Right ventricle myocardium inferior (tissue), 1 donor: ENCODE measurements around the gene RBM23. TPM values are rescaled to one million over a fixed set of nuclear protein-coding genes. Genes with fewer than 3 reads are reported as not detected.
"Not testable (repeated sequence)": the region's sequence is repeated elsewhere in the genome, so short reads cannot be mapped to it uniquely, and the experiment has no call there.

ENCODE experiments used
- ATAC-seq: fragments of 200-7000 bp; cut with Tn5 transposase; one replicate; pipeline ENCODE4 v1.9.1; 2020; ENCODE audit warnings: mild to moderate bottlenecking, moderate library complexity
- DNase-seq: peaks from one replicate; pipeline ENCODE4 v3.0.0; 2021; ENCODE audit errors: missing footprints
- intact Hi-C: fragments of 100-400 bp; cut with DNase I; formaldehyde crosslinking; loops from one replicate; pipeline ENCODE4 v1.11.0; 2022
- long read RNA-seq: library from polyadenylated mRNA; unstranded; transcript quantifications from one replicate; pipeline ENCODE4 v2.0.0, GENCODE V29; 2021
- total RNA-seq: library from RNA; stranded (reverse); fragmentation: NEBNext Ultra II Directional; extraction: Animal tissue kit (Norgen Biotek cat#: 25700); gene quantifications from one replicate; pipeline ENCODE4 v1.2.1, GENCODE V29; 2021
- donor health status: DM: no; HTN: yes; CAD: no; lungs with severe emphysema.

RBM23 gene
- total RNA-seq: 40.3 TPM
- long read RNA-seq, full-length matches to known transcripts: 16 of 23 reads
- long read RNA-seq, partial matches to known transcripts: 3 of 23 reads
- long read RNA-seq, other reads (novel, unspliced or antisense): 4 of 23 reads

DNA sequence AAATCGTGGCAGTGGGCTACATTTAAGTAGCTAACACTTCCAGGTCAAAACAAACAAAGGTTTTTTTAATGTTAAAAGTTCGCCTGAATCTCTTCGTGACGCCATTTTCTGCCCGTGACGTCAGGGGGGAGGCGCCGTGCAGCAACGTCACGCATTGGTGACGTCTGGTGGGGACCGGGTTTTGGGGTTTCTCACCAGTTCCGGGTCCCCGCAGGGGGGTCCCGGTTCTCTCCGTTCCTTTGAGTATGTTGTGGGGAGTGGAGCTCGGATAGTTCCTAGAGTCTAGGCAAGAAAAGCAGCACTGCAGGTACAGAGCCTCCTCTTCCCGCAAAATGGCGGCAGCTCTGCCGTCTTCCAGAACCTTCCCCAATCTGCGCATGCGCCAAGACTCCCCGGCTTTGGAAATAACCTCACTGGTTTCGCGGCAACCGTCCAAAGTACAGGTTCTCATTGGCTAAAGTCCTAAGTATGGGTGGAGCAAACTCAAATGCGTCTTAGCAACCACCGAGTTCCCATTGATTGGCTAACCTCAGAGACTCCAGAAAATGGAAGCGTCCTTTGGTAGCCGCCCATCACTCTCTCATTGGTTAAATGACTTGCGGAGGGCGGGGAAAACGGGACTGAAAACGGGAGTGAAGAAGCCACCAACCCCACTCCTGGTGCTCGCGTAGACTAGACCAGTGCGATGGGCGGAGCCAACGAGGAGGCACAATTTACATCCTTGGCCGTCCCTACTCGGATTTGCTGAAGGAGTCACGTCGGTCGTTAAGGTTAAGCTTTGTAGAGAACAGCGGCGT is at the start of gene RBM23:
TSS of gene RBM23 (minus strand) at position 346 of the 797 bp plus-strand sequence.
- intact Hi-C loops: loop anchor here (5.0 kb wide), 2 partner anchors 47 to 92 kb away; partner anchors contain the start of genes LRP10 and MRPL52
- ATAC-seq (peak; percentile 95), DNase-seq (peak; percentile 100)

DNA sequence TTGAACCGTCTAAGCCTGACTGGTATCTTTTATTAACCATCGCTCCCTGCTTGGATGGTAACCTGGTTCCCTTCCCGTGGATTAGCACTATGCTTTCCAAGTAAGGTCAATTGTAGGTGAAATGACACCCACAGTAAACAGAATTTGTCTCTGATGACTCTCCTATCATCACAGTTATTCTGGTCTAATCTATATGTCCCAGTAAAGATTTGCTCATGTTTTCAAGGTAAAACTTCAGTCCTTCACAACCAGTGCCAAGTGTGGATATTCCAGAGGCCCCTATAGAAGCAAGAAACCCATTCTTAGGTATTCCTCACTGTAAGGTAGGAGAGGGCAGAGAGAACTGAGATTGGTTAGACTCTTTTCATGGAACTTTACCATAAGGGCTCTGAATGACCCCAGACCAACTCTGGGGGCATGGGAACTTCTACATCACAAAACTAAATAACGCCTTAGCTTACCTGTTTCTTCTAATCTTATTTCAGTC is 47.9 kb upstream of the RBM23 start:
- no peak for DNase-seq
- no peak for ATAC-seq

DNA sequence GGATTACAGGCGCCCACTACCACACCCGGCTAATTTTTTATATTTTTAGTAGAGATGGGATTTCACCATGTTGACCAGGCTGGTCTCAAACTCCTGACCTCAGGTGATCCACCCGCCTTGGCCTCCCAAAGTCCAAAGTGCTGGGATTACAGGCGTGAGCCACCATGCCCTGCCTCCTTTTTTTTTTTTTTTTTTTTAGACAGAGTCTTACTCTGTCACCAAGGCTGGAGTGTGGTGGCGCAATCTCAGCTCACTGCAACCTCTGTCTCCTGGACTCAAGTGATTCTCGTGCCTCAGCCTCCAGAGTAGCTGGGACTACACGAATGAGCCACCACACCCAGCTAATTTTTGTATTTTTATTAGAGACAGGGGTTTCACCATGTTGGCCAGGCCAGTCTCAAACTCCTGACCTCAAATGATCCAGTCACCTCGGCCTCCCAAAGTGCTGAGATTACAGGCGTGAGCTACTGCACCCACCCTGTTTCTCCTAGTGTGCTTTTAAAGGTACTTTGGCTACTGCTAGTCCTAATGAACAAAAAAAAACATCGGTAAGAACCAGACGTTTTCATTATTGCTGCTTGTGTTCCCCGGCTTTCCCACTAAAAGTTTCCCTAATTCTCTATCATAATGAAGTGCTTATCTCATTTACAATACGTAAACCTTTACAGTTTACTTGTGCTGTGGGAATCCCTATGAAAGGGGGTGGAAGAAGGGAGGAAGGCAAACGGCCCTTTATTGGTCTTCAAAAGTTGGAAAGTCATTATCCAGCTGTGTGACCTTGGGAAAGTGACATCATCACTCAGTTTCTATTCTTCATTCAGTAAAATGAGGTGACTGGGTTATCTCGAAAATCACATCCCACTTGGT is 47.2 kb upstream of the RBM23 start:
- intact Hi-C loops, ATAC-seq, DNase-seq: not testable (repeated sequence)

More for the DNA sequence above, 47.9 kb upstream of the RBM23 start:
- intact Hi-C loops: no loop called here

DNA sequence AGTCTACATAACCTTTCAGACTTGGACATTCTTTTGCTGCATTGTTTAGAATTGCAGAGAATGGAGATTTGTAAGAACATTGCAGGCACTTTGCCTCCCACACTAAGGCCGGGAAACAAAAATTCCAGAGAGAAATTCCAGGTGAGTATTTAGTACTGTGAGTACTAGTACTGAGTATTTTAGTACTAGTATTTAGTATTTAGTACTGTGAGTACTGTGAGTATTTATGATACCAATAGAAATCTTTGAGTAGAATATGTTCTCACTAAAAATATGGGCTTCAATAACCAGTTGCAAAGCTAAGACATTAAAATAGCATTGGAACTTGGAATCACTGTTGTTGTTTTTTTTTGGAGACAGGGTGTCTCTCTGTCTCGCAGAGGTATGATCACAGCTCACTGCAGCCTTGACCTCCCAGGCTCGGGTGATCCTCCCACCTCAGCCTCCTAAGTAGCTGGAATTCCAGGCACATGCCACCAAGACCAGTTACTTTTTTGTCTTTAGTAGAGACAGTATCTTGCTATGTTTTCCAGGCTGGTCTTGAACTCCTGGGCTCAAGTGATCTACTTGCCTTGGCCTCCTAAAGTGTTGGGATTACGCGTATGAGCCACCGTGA is 43.2 kb upstream of the RBM23 start:
- intact Hi-C loops: no loop called here
- no peak for DNase-seq

DNA sequence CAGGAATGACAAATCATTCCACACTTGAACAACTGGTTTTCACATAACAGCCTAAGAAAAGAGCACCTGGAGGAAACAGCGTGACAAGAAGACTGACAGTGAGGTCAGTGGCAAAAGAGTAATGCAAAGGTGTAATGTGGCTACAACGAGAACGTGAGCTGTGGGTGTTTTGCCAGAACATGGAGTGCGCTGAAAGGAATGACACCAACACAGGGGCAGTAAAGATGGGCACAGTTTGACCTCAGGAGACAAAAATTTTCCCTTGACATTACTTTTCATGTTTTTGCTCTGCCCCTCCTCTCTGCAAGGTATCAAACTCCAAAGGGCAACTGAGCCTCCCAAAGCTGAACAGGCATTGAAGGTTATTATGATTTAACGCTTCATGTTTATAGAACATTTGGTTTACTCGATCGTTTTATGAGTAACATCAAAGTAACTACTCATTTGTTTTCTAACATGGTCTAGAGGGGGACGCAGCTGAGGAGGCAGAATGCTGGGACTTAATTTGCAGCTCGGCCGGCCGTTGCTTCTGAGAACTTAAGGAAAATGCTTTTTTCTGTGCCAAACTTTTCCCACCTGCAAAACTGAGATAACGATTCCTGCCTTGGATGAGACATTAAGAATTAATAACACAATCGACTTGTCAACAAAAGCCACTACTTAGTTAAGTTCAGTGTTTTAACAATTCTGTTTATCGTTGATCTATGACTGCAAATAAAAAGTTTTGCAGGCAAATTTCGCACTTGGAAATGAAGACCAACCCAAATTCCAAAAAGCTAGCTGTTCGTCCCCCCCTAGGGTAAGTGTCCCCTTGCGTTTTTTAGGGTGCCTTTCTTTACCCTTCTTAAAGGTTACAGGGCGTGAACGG is 37.0 kb upstream of the RBM23 start:
- no peak for DNase-seq
- intact Hi-C loops: no loop called here
- ATAC-seq: no peak

More for the DNA sequence above, 43.2 kb upstream of the RBM23 start:
- no peak for ATAC-seq

DNA sequence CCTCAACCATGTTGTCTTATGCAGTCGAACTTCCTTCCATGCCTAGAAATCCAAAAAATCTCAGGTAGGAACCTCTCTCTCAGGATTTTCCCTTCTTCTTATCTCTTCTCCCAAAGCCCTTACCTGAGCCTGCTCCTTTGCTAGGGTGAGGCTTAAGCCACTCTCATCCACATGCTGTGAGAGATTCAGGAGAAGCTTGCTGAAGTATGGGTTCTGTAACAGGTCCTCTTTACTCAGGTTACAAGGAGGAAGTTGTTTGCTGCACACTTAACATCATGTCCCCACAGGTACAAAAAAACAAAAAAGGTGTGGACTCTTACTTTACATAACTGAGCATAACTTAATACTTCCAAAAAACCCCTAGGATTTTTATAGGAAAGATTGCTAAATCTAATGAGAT is 33.5 kb upstream of the RBM23 start:
- intact Hi-C loops: no loop called here
- no peak for ATAC-seq
- DNase-seq: no peak

DNA sequence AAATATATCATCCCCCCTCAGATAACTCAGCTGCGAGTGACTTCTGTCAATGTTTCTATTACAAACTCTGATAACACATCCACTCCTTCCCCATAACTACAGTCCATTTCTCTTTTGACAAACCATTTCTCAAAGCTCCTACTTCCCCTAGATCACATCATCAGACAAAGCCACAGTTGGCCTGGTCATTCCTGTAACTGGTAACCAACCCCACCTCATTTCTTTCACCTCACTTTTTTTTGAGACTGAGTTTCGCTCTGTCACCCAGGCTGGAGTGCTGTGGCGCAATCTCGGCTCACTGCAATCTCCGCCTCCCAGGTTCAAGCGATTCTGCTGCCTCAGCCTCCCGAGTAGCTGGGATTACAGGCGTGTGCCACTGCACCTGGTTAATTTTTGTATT is 32.8 kb upstream of the RBM23 start:
- DNase-seq, ATAC-seq, intact Hi-C loops: not testable (repeated sequence)

DNA sequence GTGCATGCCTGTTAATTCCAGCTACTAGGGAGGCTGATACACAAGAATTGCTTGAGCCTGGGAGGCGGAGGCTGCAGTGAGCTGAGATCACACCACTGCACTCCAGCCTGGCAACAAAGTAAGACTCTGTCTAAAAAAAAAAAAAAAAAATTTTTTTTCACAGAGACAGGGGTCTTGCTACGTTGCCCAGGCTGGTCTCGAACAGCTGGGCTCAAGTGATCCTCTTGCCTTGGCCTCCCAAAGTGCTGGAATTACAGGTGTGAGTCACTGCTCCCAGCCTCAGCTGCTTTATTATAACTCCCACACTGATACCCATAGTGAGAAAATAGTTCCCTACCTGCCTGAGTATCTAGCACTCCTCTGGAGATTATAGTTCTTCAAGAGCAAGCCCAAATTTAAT is 26.7 kb upstream of the RBM23 start:
- ATAC-seq: no peak

DNA sequence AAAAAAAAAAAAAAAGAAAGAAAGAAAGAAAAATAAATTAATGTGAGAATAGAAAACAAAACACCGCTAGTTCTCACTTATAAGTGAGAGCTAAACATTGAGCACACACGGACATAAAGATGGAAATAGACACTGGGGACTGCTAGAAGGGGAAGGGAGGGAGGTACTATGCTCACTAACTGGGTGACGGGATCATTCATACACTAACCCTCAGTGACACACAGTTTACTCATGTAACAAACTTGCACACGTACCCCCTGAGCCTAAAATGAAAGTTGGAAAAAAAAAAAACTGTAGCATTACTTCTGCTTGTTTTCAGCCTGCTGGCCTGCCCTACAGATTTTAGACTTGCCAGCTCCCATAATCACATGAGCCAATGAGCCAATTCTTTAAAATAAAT is 20.7 kb upstream of the RBM23 start:
- intact Hi-C loops: no loop called here
- no peak for ATAC-seq
- no peak for DNase-seq

More for the DNA sequence above, 26.7 kb upstream of the RBM23 start:
- DNase-seq: no peak
- intact Hi-C loops: no loop called here

DNA sequence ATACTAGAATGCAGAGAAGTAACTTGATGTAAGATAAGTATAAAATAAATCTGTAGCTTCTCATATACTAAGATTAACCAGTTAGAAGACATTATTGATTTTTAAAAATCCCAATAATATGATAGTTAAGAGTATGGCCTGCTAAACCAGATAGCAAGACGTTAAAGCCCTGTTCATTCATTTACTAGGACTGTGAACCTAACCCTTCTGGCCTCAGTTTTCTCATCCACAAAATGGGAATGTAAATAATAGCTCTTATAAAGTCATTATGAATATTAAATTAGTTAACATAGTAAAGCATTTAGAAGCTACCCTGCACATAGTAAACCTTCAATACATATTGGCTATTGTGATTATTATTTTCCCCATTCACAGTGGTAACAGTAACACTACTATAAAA is 16.2 kb upstream of the RBM23 start:
- no peak for ATAC-seq
- intact Hi-C loops: no loop called here

DNA sequence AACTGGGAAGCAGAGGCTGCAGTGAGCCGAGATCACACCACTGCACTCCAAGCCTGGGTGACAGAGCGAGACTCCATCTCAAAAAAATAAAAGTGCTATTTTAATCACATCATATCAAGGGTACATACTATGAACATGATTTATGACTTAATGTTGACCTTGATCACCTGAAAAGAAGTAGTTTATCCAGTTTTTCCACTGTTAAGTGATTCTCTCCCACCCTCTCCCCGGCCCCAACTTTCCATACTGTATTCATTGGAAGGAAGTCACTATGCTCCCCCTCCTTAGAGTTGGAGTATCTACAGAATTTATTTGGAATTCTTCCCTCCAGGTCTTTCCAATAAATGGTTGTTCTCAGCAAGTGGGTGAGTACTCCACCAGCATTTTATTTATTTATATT is 13.2 kb upstream of the RBM23 start:
- ATAC-seq (no peak), DNase-seq (no peak)
- intact Hi-C loops: no loop called here

More for the DNA sequence above, 16.2 kb upstream of the RBM23 start:
- no peak for DNase-seq

DNA sequence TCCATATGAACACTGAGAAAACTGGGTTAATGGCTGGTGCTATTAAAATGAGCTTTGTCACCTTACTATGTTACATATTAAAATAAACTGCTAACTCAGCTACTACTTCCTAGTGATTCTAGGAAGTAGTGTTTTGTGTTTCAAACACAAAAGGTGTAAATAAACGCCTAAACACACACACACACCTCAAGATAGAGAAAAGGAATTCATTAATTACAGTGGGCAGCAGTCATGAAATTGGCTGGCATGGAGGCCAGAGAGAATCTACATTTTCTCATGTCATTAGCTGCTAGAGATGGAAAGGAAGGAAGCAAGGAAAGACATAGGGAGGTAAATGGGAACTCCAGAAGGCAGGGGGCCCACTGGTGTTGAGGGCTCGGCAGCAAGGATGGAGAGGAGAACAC is 11.0 kb upstream of the RBM23 start:
- ATAC-seq (no peak), DNase-seq (no peak)
- intact Hi-C loops: loop anchor here (2.0 to 5.0 kb wide), 4 partner anchors 53 to 1187 kb away; partner anchors contain the start of genes AJUBA, CDH24 and LRP10

DNA sequence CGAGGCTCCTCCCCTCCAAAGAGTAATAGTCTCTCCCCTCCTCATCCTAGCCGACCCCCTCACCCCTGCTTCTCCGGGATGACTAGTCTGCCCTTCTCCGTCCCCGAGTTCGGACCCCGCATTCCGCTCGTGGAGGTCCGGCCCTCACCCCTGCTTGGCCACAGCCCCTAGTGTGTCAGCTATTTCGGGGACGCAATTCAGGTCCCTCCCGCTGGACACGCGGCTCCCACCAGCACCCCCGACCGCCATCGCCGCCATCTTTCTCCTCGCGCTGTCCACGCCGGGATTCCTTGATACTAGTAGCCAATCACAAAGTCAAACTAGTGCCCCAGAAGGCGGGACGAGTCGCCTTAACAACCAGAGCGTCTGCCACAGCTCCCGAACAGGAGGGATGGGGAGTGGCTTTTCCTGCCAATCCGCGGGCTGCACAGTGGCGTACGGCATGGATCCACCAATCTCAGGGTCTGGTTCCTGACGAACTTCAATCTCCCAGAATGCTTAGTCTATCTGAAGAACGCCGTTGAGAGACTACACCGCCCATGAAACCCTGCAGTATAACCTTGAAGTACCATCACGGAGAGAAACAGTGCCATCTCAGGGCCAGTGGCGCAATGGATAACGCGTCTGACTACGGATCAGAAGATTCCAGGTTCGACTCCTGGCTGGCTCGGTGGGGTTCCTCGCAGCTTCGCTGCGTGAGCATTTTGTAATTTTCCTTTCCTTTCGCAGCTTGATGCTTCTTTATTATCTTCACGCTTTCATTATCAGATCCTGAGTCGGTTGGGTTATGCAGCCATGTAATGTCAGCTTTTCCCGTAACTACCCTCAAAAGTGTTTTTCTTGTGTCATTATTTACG is 10.4 kb upstream of the RBM23 start, which contains the start of gene PRMT5:
TSS of gene PRMT5 (minus strand) at position 273 of the 857 bp plus-strand sequence. CDS start at position 258, 15 bp downstream.
- intact Hi-C loops: loop anchor here (2.0 to 5.0 kb wide), 3 partner anchors 59 to 1188 kb away; partner anchors contain the start of genes CDH24 and LRP10
- peak; percentile 98 for ATAC-seq
- peak; percentile 98 for DNase-seq

DNA sequence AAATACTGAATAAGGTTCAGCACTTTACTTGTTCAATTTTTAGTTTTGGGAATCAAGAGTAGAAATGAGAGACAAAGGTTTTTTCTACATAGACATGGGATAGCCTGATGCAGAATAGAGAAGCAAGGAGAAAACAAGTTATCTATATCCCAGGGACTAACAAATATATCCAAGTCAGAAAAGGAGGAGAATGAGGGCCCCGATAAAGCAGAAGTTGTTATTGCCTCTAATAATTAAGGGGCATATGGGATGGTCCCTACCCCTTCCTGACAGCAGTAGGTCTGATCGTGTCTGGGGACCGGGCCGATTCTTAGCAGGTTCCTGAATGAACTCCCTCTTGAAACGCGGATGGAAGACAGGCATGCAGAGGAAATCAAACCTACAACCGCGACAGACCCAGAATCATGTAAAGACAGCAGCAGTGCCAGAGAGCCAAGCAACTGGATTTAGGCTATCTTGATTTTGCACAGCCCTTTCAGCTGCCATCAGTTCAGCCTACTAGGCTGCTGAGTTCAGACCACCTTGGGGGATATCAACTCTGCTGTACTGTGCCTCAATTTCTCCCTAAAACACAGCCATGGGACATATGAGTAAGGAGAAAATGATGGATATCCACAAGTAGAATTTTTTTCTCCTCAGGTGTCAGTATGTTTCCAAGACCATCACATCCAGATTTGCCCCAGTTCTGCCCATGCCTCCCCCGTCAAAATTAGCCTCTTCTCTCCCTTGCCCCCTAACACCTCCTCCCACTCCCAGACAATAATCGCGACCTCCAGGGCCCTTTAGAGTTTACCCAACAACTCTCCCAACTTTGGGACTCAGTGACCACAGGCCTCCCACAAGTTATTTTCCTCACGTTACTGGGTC is 9.5 kb upstream of the RBM23 start:
- ATAC-seq (no peak), DNase-seq (no peak)
- intact Hi-C loops: loop anchor here (2.0 to 5.0 kb wide), 3 partner anchors 58 to 1189 kb away; partner anchors contain the start of genes CDH24 and LRP10

DNA sequence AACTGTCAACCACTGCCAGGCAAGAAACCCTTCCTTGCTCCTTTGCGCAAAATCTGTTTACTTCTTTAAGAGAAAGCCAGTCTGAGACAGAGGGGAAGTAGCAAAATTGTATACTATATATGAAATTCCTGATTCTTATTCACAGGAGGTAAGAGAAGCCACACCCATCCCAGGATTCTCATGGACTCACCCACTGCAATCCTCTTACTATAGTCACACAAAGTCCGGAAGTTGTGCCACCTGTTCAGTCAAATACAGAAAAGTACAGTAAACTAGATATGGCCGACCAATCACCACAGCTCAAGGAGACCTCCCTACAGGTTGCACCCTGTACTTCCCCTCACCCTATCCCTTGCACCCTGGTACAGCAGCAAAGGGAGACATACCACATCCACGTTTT is 7.4 kb upstream of the RBM23 start:
- intact Hi-C loops: loop anchor here (5.0 kb wide), 2 partner anchors 131 to 1191 kb away; partner anchors contain the start of gene CDH24
- no peak for ATAC-seq
- no peak for DNase-seq

DNA sequence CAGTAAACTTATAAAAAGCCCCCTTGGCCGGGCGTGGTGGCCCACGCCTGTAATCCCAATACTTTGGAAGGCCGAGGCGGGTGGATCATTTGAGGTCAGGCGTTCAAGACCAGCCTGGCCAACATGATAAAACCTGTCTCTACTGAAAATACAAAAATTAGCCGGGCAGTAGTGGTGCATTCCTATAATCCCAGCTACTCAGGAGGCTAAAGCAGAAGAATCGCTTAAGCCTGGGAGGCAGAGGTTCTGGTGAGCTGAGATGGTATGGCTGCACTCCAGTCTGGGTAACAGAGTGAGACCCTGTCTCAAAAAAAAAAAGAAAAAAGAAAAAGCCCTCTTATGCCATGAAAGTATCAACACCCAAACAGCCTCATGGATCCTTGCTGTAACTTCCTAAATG is 6.6 kb upstream of the RBM23 start:
- ATAC-seq: no peak
- intact Hi-C loops: loop anchor here (5.0 kb wide), 2 partner anchors 132 to 1192 kb away; partner anchors contain the start of gene CDH24
- no peak for DNase-seq
